SHP77 (cell line): ENCODE results near the gene UBE2E2.

Experiments used
- DNase-seq, 2 experiments: peaks; one replicate each; lab custom pipeline; 2025; lab: John Stamatoyannopoulos, UW

Gene UBE2E2

GRCh38 chr3:23240171-23240785 is 37.2 kb downstream of the UBE2E2 start:
- no peak for DNase-seq

- DNase-seq = no peak
These were observed 38.1 kb downstream of the UBE2E2 start for GRCh38 chr3:23241256-23241655.

- no peak for DNase-seq
These were observed 39.0 kb downstream of the UBE2E2 start for GRCh38 chr3:23242106-23242505.

GRCh38 chr3:23244324-23245041 is 41.4 kb downstream of the UBE2E2 start:
- DNase-seq = no peak

GRCh38 chr3:23246651-23247050 is 43.5 kb downstream of the UBE2E2 start:
- DNase-seq = no peak

- no peak for DNase-seq
These were observed 45.5 kb downstream of the UBE2E2 start for GRCh38 chr3:23248594-23249131.

DNA sequence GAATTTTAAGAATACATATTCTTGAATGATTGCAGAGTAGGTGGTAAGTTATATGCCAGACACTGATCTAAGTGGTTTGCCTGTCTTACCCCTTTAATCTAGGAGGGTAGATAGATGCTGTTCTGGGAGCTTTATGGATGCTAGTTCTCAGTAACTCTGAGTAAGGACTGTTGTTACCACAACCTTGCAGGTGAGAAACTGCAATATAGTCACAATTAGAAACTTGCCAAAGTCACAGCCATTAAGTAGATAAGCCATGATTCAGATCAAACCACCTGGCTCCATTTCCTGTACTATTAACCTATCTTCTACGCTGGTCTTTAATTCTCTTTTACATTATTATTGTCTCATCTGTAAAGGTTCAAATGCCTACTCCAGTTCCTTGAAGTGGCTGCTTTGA is 46.8 kb downstream of the UBE2E2 start:
- no peak for DNase-seq

DNA sequence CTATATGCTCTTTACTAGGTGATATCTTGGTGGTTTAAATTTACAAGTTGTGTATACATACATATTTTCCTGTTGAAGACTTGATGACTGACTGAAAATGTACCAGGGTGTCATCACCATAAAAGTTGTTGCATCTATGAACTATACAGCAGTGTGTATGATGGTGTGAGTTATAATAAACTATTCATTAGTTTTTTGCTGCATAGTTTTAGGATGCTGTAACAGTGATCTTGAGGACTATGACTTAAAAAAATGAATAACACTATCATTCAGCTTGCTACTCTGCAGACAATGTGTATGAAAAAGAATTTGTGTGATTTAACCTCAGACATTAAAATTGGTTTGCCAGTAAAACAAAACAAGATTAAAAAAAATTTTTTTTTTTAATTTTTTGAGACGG is 49.0 kb downstream of the UBE2E2 start:
- DNase-seq = no peak

- no peak for DNase-seq
These were observed 50.1 kb downstream of the UBE2E2 start for GRCh38 chr3:23253214-23253613.

- no peak for DNase-seq
These were observed 51.2 kb downstream of the UBE2E2 start for GRCh38 chr3:23254282-23254681.

DNA sequence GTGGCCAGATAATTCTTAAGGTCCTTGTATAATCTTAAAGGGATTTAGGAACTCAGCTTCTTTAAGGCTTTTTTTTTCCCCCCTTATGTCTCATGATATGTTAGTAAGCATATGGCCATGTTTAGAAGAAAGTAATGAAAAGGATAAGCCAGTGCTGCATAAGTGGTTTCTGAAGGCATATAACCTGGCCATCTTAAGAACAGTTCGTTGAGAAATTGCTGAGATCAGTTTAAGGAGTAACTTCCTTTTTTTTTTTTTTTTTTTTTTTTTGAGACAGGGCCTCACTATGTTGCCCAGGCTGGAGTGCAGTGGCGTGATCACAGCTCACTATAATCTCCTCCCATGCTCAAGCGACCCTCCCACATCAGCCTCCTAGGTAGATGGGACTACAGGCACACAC is 51.7 kb downstream of the UBE2E2 start:
- DNase-seq = no peak

DNA sequence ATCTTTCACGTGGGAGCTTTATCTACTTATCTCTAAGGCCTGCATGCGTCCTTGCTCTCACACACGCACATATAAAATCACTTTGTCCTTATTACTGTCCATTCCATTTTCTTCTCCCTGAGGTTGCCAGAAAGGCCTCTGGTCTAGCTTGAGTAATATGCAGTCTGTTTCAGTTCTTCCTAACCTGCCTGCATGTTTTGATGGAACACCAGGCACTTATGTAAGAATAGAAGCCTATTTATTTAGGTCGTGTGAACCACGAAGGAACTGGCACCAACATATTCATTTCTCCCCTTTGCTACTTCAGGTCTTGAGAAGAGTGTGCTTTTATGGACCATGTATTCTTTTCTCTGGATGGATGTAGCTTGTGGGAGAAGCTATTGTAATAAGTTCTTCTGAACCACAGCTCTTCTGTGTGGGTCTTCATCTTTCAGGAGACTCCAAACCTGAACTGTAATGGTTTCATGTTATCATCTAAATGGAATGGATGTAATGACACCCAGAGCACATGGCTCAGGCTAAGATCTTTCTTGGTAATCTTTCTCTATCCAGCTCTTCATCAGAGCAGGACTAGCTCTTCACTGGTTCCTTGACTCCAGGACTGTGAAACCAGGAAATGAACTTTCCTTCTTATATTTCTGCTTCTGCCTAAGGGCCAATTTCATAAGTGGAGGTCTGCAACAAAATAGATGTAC is 53.8 kb downstream of the UBE2E2 start:
- no peak for DNase-seq

GRCh38 chr3:23258110-23258509 is 55.0 kb downstream of the UBE2E2 start:
- no peak for DNase-seq

GRCh38 chr3:23259515-23259914 is 56.4 kb downstream of the UBE2E2 start:
- DNase-seq = no peak

DNA sequence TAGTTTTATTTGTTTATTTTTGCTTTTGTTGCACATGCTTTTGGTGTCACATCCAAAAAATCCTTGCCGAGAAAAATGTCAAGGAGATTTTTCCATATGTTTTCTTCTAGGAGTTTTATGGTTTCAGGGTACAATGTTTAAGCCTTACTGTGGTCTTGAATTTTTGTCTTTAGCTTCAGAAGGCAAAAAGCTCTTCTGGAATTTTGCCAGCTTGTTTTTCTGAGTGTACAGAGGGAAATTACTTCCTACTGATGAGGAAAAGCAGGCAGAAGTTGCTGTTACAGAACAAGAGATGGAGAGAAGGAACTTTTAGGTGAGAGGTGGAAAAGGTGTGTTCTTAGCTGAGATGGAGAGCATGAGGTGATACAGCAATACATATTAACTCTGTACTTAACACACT is 59.6 kb downstream of the UBE2E2 start:
- no peak for DNase-seq

DNA sequence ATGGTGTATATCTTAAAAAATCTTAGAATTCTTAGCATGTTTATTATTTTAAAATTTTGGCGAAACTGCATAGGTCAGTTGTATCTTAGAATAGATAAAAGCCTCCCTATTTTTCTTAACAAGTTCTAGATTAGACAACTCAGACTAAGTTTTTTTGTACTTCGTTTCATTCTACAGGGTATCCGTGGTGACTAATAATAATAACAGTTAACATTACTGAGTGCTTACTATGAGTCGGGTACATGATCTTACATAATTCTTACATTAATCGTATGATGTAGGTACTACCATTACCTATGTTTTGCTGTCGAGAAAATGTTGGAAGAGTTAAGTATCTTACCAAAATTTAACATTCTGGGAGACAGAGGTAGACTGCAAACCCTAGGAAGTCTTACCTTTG is 60.7 kb downstream of the UBE2E2 start:
- no peak for DNase-seq

GRCh38 chr3:23264413-23264812 is 61.3 kb downstream of the UBE2E2 start:
- no peak for DNase-seq

DNA sequence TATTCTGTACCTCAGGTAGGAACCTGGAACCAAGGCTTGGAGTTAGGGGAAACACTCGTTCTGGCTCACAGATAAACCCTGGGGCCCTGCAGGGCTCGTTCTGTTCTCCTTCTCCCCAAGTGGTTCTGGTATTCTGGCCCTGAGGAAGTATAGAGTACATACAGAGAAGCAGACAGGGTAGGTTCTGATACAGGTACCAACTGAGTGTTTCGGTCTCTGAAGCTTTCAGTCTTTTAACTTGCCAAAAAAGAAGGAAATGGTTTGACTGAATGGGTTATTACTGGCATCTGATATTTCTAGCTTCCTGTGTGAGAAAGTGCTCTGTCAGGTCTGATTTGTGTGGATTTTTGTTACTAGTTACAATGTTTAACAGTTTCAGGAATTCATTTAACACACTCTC is 67.3 kb downstream of the UBE2E2 start:
- no peak for DNase-seq

DNA sequence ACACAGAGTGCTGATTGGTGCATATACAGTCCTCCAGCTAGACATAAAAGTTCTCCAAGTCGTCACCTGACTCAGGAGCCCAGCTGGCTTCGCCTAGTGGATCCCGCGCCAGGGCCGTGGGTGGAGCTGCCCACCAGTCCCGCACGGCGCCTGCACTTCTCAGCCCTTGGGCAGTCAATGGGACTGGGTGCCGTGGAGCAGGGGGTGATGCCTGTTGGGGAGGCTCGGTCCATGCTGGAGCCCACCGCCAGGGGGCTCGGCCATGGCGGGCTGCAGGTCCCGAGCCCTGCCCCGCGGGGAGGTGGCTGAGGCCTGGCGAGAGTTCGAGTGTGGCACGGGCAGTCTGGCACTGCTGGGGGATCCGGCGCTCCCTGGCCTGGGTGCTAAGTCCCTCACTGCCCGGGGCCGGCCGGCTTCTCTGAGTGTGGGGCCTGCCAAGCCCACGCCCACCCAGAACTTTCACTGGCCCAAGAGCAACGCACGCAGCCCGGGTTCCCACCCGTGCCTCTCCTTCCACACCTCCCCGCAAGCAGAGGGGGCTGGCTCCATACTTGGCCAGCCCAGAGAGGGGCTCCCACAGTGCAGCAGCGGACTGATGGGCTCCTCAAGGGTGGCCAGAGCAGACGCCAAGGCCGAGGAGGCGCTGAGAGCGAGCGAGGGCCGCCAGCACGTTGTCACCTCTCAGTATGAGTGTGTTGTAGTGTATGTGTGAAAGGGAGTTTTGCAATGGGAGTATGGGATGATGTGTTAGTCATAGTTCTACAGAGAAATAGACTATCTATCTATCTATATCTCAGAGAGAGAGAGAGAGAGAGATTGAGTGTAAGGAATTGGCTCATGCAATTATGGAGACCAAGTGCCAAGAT is 69.0 kb downstream of the UBE2E2 start:
- no peak for DNase-seq

GRCh38 chr3:23272820-23273219 is 69.7 kb downstream of the UBE2E2 start:
- DNase-seq = no peak

GRCh38 chr3:23275061-23275460 is 71.9 kb downstream of the UBE2E2 start:
- no peak for DNase-seq

GRCh38 chr3:23275814-23276213 is 72.7 kb downstream of the UBE2E2 start:
- no peak for DNase-seq
